Spleen (tissue), 7 donors: ENCODE results near the gene MT1X.

Source experiments
- CTCF ChIP-seq, 11 experiments: fragments of 200-600 bp in 7 of 11; fragments of 450-650 bp in 4 of 11; sonication (generic) in 4 of 11; IDR thresholded peaks in 8 of 11; conservative IDR thresholded peaks in 3 of 11; 1 replicate in 7 of 11; 2 replicates in 4 of 11; pipeline versions ENCODE4 v1.4.0 to v1.8.0; 2016 to 2021; ENCODE audit warnings: antibody characterized with exemption in 11 of 11, inconsistent platforms in 4 of 11, mild to moderate bottlenecking in 1 of 11
- POLR2AphosphoS5 ChIP-seq, 3 donors: sonication (generic); formaldehyde crosslinking; IDR thresholded peaks; one replicate each; pipeline ENCODE4 v1.5.1; 2017; ENCODE audit warnings: antibody characterized with exemption in 3 of 3
- donor health status: DM: no; HTN: no; CAD: no; lungs with moderate emphysema.
- donor health status: DM: no; HTN: no; CAD: no.
- donor health status: DM: no; HTN: no; CAD: no.

DNA sequence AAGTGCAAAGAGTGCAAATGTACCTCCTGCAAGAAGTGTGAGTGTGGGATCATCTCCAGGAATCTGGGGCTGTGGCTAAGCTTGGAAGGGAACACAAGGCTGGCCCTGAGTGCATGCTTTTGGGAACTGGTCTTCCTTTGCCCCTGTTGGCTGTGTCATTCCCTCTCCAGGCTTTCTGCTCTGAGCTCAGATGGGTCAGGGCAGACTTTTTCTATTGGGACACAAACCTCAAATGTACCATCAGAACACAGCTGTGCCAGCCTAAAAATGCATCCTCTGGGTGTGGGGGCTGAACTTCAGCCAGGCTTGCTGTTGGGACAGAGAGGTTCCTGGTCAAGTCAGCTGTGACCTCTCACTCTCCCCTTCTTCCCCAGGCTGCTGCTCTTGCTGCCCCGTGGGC, 29.7 kb upstream of the MT1X start:
- TF ChIP-seq CTCF (IDR thresholded peaks at IDR 0.05 in 8 of 11, conservative IDR thresholded peaks at IDR 0.05 in 3 of 11), result no peak
- TF ChIP-seq POLR2AphosphoS5 (IDR thresholded peaks at IDR 0.05), result no peak
